ENCODE data around the gene MS4A6A.
"Not testable (repeated sequence)": the region's sequence is repeated elsewhere in the genome, so short reads cannot be mapped to it uniquely, and the experiment has no call there.

The MS4A6A gene

DNA sequence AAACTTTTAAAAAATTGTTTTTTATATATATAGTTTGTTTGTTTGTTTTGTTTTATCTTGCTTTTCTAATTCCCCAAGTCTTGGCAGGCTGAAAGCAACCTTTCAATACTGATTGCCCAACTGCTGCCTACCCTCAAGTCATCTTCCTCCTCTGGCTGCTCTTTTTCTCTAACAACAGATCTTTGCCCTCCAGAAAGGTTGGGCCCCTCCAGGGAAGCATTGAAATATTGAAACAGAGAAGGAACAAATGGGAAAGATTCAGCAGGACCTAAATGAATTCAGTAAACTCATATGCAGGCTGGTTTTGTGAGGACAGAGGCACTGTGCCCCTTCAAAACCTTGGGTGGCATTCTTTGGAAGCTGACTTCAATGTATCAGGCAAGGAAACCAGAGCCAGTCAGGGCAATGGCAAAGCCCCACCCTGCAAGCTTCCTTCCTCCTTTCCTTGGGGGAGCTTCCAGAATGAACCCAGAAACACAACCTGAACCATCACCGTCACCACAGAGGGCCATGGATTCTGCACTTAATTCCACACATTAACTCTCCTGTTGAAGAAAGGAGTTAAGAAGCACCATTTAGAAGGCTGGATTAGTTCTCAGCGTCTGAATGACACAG is 815 bp upstream of the MS4A6A start:
- DNase-seq (ENCODE audit: low read depth): no peak

DNA sequence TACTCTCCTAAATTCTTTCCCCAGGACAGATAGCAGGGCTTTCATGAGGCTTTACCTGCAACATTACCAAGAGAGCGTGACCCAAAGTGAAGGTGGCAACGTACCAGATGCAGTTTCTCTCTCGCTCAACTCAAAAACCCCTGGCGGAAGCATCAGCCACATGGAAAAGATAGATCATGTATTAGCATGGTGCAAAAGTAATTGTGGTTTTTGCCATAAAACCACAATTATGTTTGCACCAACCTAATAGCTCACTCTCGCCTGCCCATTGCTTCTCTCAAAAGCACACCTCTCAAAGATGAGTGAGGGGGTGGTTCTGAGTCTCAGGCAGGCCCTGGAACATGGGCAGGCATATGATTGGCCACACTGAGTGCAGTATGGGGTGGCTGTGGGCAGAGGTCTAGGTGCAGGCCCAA is 7.0 kb downstream of the MS4A6A start:
- no peak for DNase-seq (ENCODE audit: low read depth)

DNA sequence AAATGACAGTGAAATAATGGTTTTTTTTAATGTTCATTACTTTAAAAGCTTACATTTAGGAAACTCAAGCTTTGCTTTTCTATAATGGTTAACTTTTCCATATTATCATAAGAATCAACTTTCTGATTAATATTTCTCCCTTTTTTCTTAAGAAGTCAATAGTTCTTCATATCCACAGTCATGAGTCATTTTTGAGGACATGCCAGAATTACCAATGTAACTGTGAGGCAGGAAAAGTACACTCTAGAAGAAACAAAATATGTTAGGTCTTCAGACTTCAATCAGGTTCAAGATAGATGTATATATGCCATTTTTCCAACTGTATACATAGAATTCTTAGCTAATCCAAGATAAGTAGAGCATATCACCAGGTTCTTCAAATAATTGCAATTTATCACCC is 10.9 kb downstream of the MS4A6A start:
- no peak for DNase-seq (ENCODE audit: low read depth)

DNA sequence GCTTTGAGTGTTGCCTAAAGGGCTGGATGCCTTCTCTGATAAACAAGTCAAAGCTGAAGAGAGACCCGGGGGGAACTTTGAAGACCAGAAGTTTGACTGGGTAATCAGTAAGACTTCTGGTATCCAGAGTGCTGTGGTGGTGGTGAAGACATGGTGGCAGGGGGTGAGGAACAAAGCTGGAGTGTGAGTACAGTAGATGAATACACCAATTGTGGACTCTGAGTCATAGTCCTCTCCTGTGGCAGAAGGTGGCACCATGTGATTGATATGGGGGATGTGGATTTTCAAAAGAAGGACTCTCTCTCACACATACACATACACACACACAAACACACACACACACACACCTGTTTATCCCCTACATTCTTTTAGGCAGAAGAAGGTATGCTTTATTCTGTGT is 12.3 kb downstream of the MS4A6A start:
- no peak for DNase-seq (ENCODE audit: low read depth)

DNA sequence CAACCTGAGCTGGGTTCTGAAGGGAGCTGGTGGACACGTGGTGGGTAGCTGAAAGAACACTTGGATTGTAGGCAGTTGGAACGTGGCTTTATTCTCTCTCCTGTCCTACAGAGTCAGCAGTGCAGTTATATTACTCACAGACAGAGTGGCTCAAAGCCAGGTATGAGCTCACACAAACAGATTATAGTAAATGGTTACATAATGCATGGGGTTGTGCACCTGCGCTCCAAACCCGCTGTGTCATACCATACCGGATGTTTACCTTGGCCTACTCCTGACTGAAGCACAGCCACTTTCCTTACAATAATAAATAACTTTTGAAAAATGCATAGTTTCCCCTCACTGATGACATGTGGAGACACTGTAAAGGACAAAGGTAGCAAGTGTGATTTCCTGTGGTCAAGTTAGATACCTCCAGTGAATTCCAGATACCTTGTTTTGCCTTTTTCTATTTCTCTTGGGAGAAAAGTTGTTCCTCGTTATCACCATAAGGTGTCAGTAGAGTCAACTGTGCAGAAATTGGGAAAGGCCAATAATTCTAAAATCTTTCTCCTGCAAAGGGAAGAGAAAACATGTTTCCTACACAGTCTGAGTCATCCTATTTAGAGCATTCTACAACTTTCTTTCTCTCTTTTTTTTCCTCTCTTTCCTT is 13.5 kb downstream of the MS4A6A start:
- no peak for DNase-seq (ENCODE audit: low read depth)

DNA sequence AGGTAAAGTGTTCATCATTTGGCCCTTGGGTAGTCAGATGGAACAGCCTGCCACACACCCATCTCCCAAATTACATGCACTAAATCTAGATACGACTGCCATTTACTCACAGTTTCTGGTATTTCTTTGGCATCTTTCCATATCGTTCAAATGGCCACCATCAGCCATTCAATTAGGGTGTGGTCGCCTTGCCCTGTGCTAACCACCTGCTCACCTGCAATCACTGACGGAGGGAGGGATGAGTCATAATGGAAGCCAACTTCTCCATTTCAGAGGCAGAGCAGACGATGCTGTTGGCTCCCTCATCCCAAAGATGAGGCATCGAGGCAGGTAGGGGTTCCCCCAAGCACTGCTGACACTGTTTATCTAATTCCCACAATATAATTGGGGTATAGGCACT is 14.6 kb downstream of the MS4A6A start:
- DNase-seq (ENCODE audit: low read depth): no peak

DNA sequence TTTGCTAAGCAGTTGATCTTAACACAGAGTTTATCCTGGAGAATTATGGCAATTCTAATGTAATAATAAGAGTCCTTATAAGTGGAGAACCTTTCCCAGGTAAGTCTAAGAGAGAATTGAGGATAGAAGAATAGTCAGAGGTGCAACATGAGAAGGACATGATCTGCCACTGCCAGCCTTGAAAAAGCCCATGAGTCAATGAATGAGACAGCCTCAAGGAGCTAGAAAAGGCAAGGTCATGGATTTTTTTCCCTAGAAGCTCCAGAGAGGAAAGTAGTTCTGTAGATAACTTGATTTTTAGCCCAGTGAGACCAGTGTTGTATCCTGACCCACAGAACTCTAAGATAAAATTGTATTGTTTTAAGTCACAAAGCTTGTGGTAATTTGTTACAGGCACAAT is 16.9 kb downstream of the MS4A6A start:
- DNase-seq (ENCODE audit: low read depth): no peak

DNA sequence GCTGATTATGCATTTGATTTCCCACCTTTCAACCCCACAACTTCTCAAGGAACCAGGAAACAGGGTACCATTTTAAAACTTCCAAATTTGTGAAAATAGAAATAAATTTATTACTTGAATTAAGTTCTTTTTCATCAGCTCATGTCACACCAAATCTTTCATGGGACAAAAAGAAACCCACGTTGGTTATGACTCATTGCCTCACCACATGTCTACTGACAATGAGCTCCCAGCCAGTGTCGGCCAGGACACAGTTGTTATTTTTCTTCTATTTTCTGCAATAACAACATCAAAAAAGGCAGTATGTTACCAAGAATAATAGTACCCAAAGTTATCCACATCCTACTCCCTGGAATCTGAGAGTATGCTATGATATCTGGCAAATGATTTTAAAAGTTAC is 17.3 kb downstream of the MS4A6A start:
- no peak for DNase-seq (ENCODE audit: low read depth)

DNA sequence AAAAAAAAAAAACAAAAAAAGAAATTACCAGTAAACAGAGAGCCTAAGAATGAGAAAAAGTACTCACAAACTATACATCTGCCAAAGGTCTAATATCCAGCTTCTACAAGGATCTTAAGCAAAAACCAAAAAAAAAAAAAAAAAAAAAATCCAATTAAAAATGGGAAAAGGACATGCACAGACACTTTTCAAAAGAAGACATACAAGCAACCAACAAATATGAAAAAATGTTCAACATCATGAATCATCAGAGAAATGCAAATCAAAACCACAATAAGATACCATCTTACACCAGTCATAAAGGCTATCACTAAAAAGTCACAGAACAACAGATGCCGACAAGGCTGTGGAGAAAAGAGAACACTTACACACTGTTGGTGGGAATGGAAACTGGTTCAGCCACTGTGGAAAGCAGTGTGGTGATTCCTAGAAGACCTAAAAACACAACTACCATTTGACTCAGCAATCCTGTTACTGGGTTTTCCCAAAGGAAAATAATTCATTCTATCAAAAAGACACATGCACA is 18.3 kb downstream of the MS4A6A start:
- no peak for DNase-seq (ENCODE audit: low read depth)

DNA sequence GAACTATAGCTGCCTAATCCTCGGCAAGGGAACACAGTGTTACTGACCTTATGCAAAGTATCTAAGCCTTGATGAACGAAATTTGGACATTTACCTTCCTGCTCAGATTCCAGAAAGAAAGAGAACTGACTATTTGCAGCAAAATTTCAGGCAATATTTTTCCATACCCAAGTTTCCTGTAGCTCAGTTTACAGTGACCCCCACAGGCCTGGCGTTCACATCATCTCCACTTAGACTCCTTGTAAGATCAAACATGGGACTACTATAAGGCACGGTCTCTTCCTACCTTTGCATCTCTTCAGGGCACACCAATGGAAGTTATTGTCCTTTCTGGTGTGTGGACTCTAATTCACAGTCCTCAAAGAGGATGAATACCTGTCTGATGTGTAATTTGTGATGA is 21.1 kb downstream of the MS4A6A start:
- DNase-seq (ENCODE audit: low read depth): no peak

DNA sequence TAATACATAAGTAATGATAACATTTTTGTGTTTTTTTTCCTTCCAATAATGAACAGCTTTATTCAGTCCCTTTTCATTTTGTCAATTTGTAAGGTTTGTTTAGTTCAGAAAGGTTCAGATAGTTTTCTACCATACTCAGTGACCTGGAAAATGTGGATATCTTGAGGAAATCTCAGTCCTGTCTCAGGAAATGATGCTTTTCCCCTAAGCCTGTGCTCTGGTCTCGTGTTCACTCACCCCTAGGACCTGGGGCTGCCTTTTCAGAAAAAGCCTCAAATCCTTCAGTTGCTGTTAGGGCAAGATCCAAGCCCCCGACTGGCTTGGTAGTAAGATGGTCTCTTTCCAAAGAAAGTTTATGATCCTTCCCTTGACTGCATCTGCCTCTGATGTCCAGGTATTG is 21.8 kb downstream of the MS4A6A start:
- DNase-seq (ENCODE audit: low read depth): no peak

DNA sequence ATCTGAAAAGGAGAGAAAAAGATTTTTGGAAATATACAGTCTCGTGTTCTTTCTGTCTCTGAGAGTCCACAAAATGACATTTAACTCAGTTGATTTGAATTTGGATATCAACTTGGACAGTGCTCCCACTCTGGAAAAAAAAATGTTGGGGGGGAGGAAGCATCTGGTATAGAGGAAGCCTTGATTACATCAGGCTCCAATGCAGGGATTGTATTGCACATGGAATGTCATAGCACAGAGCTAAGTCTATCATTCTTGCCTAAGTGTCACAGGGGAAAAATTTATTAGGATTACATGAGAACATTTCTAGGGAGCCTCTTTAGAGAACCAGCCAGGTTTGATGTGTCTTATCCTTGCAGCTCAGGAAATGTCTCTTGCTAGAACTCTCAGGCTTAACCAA is 23.0 kb downstream of the MS4A6A start:
- DNase-seq (ENCODE audit: low read depth): no peak

DNA sequence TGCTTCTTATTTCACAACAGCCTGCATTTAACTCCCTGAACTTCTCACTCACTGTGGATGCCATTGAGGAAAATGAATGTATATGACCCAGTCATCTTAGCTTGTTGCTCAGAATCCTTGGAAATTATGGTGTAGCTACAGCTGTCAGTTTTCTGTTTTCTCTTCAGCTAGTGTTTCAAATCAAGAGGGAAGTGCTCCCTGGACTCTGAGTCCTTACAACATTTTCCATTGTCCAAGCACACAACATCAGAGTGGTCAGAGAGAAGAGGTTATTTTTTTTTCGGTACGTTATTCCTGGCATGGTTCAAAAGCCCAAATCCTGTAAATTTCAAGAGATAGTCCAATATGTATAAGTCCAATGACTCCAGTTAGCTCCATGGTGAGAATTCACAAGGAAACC is 23.6 kb downstream of the MS4A6A start:
- DNase-seq (ENCODE audit: low read depth): no peak

DNA sequence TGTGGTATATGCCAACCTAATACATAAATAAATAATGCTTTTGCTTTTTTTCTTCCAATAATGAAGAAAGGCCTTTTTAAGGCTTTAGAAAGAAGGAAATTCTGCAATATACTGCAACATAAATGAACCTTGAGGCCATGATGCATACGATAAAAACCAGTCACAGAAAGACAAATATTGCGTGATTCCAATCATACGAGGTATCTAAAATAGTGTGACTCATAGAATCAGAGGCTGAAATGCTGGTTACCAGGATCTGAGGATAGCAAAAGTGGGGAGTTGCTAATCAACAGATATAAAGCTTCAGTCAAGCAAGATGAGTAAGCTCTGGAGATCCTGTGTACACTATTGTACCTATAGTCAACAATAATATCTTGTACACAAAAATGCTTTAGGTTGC is 24.2 kb downstream of the MS4A6A start:
- DNase-seq (ENCODE audit: low read depth): no peak

DNA sequence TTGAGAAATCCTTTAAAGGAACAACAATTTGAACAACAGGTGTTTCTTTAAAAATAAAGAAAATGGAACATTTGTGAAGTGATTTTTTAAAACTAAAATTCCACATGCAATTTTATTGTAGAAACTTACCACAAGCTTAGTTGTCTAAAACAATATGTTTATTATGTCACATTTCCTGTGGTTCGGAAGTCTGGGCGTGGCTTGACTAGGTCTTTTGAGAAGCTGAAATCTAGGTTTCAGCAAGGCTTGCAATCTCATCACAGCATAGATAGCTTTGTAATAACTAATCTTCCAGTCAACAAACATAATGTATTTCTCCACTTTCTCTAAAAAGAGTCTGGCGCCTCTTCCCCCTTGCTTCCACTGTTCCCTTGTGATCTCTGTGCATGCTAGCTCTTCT is 27.0 kb downstream of the MS4A6A start:
- DNase-seq (ENCODE audit: low read depth): no peak

DNA sequence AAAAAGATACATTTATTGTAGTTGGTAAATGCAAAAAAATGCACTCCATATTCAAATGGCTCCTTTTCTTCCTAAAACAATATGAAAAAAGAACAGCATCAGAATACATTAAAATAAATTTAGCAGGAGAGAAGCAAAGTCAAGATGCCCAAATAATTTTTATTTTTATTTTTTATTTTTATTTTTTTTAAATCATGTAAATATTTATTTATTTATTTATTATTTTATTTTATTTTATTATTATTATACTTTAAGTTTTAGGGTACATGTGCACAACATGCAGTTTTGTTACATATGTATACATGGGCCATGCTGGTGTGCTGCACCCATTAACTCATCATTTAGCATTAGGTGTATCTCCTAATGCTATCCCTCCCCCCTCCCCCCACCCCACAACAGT is 30.2 kb downstream of the MS4A6A start:
- DNase-seq (ENCODE audit: low read depth): not testable (repeated sequence)

DNA sequence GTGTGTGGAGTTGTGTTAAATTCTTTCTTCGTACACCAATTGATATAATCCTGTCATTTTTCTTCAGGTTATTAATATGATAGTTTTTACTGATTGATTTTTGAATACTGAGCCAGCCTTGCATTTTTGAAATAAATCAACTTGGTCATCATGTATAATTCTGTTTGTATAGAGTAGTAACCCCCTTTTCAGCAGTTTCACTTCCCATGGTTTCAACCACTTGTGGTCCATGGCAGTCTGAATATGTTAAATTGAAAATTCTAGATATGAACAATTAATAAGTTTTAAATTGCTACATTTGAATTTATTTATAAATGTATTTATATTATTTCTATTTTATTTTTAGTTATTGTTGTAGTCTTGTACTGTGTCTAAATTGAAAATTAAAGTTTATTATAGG is 32.6 kb downstream of the MS4A6A start:
- no peak for DNase-seq (ENCODE audit: low read depth)

DNA sequence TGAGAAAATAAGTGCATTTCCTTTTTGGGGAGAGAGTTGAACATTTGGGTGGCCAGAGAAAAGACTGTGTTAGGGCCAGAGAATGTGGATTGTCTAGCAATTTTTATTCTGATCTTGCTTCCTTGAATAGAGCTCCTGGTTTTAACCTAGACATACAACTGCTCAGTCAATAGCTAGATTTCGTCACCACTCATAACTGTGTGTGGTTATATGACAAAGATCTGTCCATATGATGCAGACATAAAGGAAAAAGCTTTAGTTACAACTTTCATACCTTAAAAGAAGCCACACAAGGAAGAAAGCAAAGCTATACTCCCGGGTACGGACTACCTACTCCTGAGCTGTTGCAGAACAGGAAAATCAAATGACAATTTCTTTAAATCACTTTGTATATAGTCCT is 37.2 kb downstream of the MS4A6A start:
- no peak for DNase-seq (ENCODE audit: low read depth)

DNA sequence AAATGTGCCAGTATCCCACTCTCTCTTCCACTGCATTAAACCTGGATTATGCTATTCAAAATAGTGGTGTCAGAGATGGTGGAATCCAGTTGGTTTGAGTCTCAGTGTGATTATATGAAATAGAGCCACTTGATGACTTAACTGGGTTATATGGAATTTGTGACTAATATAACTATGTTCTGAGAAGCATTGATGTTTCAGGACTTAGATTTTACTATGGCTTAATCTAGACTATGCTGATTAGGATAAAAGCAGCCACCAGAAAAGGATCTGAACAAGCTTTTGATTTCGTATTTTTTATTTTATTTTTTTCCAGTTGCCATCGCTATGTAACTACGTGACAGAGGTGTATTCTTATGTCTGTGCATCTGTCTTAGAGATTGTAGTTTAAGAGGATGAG is 39.1 kb downstream of the MS4A6A start:
- no peak for DNase-seq (ENCODE audit: low read depth)

DNA sequence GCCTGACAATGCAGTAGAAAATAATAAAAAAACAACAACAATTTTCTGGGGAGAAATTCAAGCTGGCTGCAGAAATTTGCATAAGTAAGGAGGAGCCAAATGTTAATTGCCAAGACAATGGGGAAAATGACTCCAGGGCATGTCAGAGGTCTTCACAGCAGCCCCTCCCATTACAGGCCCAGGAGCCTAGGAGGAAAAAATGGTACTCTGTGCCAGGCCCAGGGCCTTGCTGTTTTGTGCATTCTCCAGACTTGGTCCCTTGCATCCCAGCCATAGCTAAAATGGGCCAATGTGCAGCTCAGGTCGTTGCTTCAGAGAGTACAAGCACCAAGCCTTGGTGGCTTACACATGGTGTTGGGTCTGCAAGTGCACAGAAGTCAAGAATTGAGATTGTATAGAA is 49.0 kb downstream of the MS4A6A start:
- no peak for DNase-seq (ENCODE audit: low read depth)

DNA sequence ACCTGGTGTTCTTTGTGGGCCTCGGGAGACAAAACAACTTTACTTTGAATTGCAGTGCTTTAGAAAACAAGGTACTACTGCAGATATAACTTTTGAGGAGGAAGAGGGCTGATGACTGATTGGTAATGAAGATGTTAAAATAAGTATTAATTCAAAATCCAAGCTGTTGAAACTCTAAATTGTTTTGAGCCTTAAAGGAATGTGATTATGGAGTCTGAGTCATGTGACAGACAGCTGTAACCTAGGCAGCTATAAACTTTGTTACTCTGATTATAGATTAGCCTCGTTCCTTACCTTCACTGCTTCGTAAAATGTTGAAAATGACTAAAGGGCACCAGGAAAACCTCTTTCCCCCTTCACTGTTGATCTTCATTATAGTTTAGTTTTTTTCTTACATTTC is 51.0 kb downstream of the MS4A6A start:
- DNase-seq (ENCODE audit: low read depth): no peak

DNA sequence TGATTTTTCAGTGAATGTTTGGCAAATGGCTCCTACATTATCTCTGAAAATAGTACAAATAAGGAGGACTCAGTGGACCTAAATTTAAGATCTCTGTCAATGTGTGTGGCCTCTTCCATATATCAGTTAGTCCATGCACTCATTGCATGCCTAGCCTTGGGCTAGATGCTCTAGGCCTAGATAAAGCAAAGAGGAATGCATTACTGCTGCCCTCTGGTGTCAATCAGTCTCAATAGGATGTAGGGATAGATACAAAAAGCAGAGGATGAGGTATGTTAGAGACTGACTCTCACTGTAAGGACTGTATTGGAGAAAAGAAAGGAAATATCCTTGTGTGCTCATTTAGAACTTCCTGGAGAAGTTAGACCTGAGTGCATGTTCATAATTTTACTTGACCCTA is 52.4 kb downstream of the MS4A6A start:
- no peak for DNase-seq (ENCODE audit: low read depth)

DNA sequence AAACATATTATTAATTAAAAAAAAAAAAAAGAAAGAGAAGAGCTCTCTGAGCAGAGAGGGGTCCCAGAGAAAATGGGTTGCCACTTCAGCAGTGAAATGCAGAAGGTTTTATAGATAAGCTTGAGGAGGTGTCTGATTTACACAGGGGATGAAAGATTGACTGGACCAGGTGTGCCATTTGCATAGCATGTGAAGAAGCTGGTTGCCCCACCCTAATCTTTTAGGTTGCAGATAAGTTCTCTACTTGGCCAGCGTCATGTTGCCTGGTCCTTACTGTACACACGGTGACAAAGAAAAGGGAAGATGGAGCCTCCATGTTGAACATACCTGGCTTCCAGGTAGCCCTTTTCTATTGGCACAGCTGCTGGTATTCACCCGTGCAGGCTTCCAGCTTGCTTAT is 53.0 kb downstream of the MS4A6A start:
- DNase-seq (ENCODE audit: low read depth): no peak

DNA sequence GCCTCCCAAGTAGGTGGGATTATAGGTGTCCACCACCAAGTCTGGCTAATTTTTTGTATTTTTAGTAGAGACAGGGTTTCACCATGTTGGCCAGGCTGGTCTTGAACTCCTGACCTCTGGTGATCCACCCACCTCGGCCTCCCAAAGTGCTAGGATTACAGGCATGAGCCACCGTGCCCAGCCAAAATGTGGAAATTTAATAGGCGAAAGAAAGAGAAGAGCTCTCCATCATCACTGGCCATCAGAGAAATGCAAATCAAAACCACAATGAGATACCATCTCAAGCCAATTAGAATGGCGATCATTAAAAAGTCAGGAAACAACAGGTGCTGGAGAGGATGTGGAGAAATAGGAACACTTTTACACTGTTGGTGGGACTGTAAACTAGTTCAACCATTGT is 54.0 kb downstream of the MS4A6A start:
- not testable (repeated sequence) for DNase-seq (ENCODE audit: low read depth)
